Limb (tissue), 2 donors: ENCODE measurements around the gene ZBTB20.

Experiments used
- DNase-seq, 2 donors: peaks; one replicate each; pipeline ENCODE4 v3.0.0-alpha.2; 2016; ENCODE audit errors: extremely low spot score in 2 of 2

Gene ZBTB20

GRCh38 chr3:114718071-114718897 lies 428.8 kb downstream of the ZBTB20 start:
- DNase-seq = no peak

DNA sequence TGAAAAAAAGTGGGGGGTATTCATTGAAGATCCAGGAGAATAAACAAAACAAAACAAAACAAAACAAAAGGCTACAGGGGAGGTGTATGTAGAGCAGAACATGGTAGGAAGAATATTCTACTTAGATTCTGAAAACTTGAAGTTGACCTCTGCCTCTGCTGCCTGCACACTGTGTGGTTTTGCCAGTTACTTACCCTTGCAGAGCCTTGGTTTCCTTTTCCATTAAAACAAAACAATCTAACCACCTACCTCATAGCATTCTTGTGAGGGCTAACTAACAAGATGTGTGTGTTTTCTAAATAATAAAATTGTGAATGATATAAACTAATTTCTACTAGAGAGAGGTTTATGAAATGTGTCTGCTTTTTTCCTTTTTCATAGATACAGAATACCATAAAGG lies 430.2 kb downstream of the ZBTB20 start:
- no peak for DNase-seq

- no peak for DNase-seq
These were observed 431.0 kb downstream of the ZBTB20 start for GRCh38 chr3:114716126-114716525.

DNA sequence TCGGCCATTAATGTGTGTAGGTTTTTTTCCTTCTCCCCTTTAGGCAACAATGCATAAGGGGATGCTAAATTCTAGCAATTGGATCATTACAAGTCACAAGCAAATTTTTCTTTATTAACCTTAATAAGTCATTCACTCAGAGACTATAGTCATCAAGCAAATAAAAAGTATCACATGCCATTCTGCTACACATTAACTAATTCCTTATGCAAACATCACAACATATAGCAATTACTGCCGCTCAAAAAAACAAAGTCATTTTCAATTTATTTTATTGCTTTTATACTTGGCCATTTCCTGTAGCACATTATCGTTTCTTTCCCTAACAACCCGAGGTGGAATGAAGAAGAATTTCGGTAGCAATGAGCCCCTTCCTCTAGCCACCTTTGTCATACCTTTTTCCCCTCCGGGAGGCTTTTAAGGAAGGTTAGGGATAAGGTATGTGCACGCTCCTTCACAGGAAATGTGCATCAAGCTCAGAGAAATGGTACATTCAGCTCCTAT lies 432.1 kb downstream of the ZBTB20 start:
- no peak for DNase-seq

- no peak for DNase-seq
These were observed 432.9 kb downstream of the ZBTB20 start for GRCh38 chr3:114714237-114714636.

GRCh38 chr3:114712728-114713492 lies 434.2 kb downstream of the ZBTB20 start:
- DNase-seq = no peak

DNA sequence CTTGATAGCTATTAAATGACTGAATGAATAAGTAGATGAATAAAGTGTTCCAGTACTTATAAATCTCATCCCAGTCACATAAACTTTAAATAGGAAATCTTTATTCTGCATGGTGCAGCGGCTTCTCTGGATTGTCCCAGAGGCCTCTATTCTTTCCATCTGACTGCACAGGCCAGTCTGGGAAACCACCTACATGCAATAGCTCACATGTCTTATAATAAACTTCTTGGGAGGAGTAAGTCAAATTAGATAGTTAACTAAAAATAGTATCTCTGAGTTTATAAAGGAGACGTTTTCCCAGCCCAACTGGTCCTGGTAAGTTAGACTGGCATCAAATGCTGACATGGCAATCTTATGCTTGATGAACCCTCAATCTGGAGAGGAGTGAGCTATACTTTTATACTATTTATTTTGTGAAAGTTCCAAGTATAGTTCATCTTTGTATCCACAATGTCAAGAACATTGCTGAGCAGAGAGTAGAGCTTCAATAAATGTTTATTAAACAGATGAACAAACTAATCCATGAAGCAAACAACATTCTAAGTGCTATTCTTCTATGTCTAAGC lies 435.7 kb downstream of the ZBTB20 start:
- no peak for DNase-seq

DNA sequence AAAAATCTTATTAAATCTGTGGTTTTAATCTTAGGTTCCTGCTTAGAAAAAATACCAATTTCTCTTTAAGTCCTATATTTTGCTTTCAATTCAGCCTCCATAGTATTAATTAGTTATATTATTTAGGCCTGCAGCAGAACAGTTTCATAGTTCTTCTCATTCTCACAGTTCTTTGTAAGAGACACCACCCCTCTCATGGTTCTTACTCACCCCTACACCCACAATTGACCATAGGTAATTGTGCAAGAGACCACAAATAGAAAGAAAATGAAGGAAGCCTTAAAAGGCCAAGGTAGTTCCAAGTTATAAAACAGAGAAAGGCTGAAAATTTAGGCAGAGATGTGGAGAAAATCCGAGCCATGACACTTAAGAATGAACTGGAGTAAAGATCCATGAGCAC lies 438.0 kb downstream of the ZBTB20 start:
- no peak for DNase-seq

DNA sequence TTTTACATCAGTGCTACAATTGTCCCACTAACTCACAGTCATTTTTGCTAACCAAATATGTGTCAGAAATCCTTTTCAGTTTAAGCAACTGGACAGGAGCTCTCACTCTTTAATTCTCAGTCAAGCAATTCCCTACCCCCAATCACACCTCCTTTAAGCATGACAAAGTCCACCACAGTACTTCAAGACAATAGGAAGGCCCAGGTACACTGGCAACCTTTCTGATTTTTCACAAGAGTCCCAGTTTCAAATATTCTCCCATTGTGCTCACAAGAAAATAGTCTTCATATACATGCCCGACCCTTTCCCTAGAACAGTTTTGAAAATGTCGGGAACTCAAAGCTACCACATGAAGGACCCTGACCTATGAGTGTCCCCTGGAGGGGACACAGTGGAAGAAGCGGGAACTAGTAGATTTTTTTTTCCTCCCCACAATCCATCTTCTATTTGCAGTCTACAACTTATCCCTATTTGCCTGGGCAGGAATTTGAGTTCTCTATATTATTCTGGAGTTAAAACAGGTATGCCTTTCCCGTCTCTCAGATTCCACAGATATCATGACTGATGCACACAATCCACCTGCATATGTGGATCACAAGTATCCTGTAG lies 439.7 kb downstream of the ZBTB20 start:
- DNase-seq = no peak

- DNase-seq = no peak
These were observed 440.4 kb downstream of the ZBTB20 start for GRCh38 chr3:114706591-114707232.

- DNase-seq = no peak
These were observed 446.4 kb downstream of the ZBTB20 start for GRCh38 chr3:114700637-114701234.

- no peak for DNase-seq
These were observed 448.7 kb downstream of the ZBTB20 start for GRCh38 chr3:114698146-114699105.

- DNase-seq = no peak
These were observed 449.7 kb downstream of the ZBTB20 start for GRCh38 chr3:114697401-114697800.

- DNase-seq = no peak
These were observed 452.8 kb downstream of the ZBTB20 start for GRCh38 chr3:114694251-114694650.

DNA sequence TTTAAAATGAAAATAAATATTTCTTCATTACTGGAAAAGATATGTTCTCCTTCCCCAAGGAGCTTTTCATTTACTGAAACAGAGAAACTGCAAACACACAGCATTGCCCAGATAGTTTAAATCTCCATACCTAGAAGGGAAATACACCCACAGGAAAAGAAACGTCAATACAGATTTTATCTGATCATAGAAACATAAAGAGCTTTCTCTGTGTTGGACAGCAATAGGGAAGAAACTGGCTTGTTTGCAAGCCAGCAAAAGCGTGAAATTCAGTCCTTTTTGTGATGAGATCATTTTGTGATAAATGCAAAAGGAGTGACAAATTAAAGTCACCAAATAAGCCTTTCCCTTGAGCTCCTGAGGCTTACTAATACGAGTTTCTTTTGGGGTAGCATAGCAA lies 455.2 kb downstream of the ZBTB20 start:
- DNase-seq = no peak

DNA sequence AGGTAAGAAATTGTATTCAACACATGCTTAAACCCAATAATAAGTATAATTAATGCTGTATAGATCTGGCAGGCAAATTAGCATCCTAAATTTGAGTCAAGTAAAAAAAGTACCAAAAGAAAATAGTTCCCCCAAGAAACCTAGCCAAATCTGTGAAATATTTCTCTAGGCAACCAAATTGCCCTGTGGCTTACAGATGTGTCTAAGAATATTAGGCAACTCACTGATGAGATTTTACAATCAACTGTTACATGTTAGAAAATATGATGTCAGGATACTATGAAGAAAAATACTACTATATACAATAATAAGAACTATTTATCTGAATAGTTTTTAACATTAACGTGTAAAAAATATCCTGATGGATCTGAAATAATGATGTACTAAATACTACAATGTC lies 456.2 kb downstream of the ZBTB20 start:
- DNase-seq = no peak

DNA sequence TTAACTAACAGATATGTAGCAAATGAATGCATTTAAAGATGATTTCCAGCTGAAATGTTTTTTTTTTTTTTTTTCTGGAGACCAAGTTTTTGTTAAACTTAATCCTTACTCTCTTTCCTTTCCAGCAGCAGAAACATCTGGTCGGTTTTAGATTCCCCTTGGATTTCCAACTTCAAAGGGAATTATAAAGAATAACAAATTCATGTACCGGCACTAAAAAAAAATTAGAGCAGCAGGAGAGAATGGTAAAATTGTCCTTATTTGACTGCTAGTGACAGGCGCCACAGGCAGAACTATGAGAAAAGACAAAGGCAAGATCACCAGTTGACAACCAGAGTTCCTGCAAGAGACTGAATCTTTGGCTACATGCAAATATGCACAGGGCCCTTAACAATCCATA lies 459.9 kb downstream of the ZBTB20 start:
- peak in 1 of 2 donors; percentile 35 for DNase-seq

GRCh38 chr3:114686621-114687020 lies 460.5 kb downstream of the ZBTB20 start:
- DNase-seq = no peak

DNA sequence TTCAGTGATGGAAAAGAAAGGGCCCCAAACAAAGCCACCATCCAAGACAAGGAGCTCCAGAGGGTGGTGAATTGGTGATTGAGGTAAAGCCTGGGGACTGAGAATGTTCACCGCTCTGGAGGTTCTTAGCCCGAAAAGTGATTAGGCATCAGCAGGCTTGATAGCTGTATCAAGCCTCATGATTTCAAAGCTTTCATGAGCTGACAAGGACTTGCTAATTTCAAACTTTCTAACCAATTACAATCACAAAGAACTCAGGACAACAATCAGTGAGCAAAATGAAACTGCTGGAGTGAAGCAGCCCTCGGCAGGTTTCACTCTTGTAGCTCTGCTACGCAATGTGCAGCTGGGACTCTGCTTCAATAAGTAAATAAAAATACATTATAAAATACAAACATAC lies 461.9 kb downstream of the ZBTB20 start:
- DNase-seq = no peak

DNA sequence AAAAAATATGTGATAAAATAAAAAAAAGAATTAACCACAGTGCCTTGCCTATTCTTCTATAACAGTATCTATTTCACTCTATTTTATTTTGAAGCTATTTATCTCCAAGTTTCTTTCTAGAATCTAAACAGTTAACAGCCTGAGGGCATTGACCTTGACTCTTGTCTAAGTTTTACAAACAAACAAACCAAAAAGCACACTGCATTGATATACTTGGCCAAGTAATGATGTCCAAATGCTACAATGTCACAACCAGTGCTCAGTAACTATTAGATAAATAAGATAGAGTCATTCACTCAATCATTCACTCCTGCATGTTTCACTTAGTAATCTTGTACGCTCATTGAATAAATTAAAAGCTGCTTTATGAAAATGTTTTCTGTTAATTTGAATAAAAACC lies 466.8 kb downstream of the ZBTB20 start:
- DNase-seq = no peak
